Stimulated activated CD8-positive, alpha-beta memory T cell treated with anti-CD3 and anti-CD28 coated beads, Interleukin-15, amount 100 ng/mL, for 4 hours (primary cell): ENCODE results near the gene KCNT2.
"Not testable (repeated sequence)": the region's sequence is repeated elsewhere in the genome, so short reads cannot be mapped to it uniquely, and the experiment has no call there.

Experiments
- DNase-seq, 2 donors: peaks; one replicate each; pipeline ENCODE4 v3.0.0-alpha.2; 2020; ENCODE audit warnings: low read depth in 2 of 2

Gene KCNT2

GRCh38 chr1:196319301-196319700 is 288.9 kb downstream of the KCNT2 start:
- no peak for DNase-seq

GRCh38 chr1:196317535-196318522 is 290.4 kb downstream of the KCNT2 start:
- DNase-seq = no peak

- no peak for DNase-seq
Observed at GRCh38 chr1:196312739-196313138, 295.5 kb downstream of the KCNT2 start.

GRCh38 chr1:196309386-196309785 is 298.9 kb downstream of the KCNT2 start:
- DNase-seq = no peak

- no peak for DNase-seq
Observed at GRCh38 chr1:196308176-196308575, 300.1 kb downstream of the KCNT2 start.

- no peak for DNase-seq
Observed at GRCh38 chr1:196306421-196306820, 301.8 kb downstream of the KCNT2 start.

GRCh38 chr1:196305216-196305615 is 303.0 kb downstream of the KCNT2 start:
- no peak for DNase-seq

GRCh38 chr1:196302981-196303380 is 305.3 kb downstream of the KCNT2 start:
- DNase-seq = no peak

GRCh38 chr1:196302420-196302819 is 305.8 kb downstream of the KCNT2 start:
- DNase-seq = no peak

- no peak for DNase-seq
Observed at GRCh38 chr1:196295766-196296165, 312.5 kb downstream of the KCNT2 start.

- no peak for DNase-seq
Observed at GRCh38 chr1:196278816-196279215, 329.4 kb downstream of the KCNT2 start.

- no peak for DNase-seq
Observed at GRCh38 chr1:196277860-196278259, 330.4 kb downstream of the KCNT2 start.

- no peak for DNase-seq
Observed at GRCh38 chr1:196271212-196271947, 336.9 kb downstream of the KCNT2 start.

- DNase-seq = not testable (repeated sequence)
Observed at GRCh38 chr1:196263086-196263485, 345.2 kb downstream of the KCNT2 start.

GRCh38 chr1:196260270-196260669 is 348.0 kb downstream of the KCNT2 start:
- DNase-seq = no peak

GRCh38 chr1:196259316-196259715 is 348.9 kb downstream of the KCNT2 start:
- no peak for DNase-seq

GRCh38 chr1:196255762-196256161 is 352.5 kb downstream of the KCNT2 start:
- no peak for DNase-seq

GRCh38 chr1:196229546-196229945 is 378.7 kb downstream of the KCNT2 start:
- no peak for DNase-seq

- DNase-seq = no peak
Observed at GRCh38 chr1:196214866-196215265, 393.4 kb downstream of the KCNT2 start.

- DNase-seq = no peak
Observed at GRCh38 chr1:196209983-196210382, 398.3 kb downstream of the KCNT2 start.

GRCh38 chr1:196209265-196209664 is 399.0 kb downstream of the KCNT2 start:
- DNase-seq = no peak

- no peak for DNase-seq
Observed at GRCh38 chr1:196207612-196208217, 400.5 kb downstream of the KCNT2 start.
